A549 (cell line): Measurements from ENCODE around the gene SNAP25. TPM values are rescaled to one million over a fixed set of nuclear protein-coding genes. Genes with fewer than 3 reads are reported as not detected.

ENCODE experiments used
- ATAC-seq, 2 experiments: fragments of 200-7000 bp in 1 of 2; fragments of >200 bp in 1 of 2; cut with Nextera tagmentation in 1 of 2; cut with Tn5 transposase in 1 of 2; 3 replicates each; pipeline versions ENCODE4 v1.8.0 to v1.9.1; 2018 to 2020; ENCODE audit warnings: mild to moderate bottlenecking in 1 of 2, moderate library complexity in 1 of 2
- CTCF ChIA-PET: fragments of 300-600 bp; sonication (Branson Sonifier 250); formaldehyde crosslinking; extraction: SDS; loops from one replicate; lab custom pipeline; 2021; ENCODE audit warnings: antibody characterized with exemption, inconsistent platforms; lab: Yijun Ruan, JAX
- POLR2A ChIA-PET: fragments of 350-600 bp; formaldehyde crosslinking; extraction: SDS; loops from one replicate; lab custom pipeline; 2021; ENCODE audit warnings: antibody characterized with exemption, inconsistent platforms; lab: Yijun Ruan, JAX
- DNase-seq, 2 experiments: peaks; one replicate each; pipeline versions ENCODE4 v3.0.0 to v3.0.0-alpha.2; 2011 to 2016; ENCODE audit warnings: low read depth in 1 of 2, low spot score in 1 of 2
- FAIRE-seq: peaks from 2 replicates; lab custom pipeline; 2011; peaks lifted over from hg19 to GRCh38; lab: Jason Lieb, UNC
- H3K27ac ChIP-seq, 2 experiments: fragments of >200 bp; sonication (Bioruptor Twin); formaldehyde crosslinking; 3 replicates each; pipeline ENCODE4 v1.5.1; 2016 to 2017
- H3K4me1 ChIP-seq: fragments of >200 bp; sonication (Bioruptor Twin); formaldehyde crosslinking; 3 replicates; pipeline ENCODE4 v1.6.1; 2016
- H3K4me2 ChIP-seq: fragments of >200 bp; sonication (Bioruptor Twin); formaldehyde crosslinking; 3 replicates; pipeline ENCODE4 v1.6.1; 2016
- H3K4me3 ChIP-seq: fragments of >200 bp; sonication (Bioruptor Twin); formaldehyde crosslinking; 3 replicates; pipeline ENCODE4 v1.5.1; 2016
- H3K9me3 ChIP-seq: fragments of >200 bp; sonication (Bioruptor Twin); formaldehyde crosslinking; 3 replicates; pipeline ENCODE4 v1.6.1; 2016
- CBX2 ChIP-seq: fragments of 200-600 bp; sonication (generic); IDR thresholded peaks from 2 replicates; pipeline ENCODE4 v1.6.1; 2016; ENCODE audit warnings: low read depth, mild to moderate bottlenecking, borderline replicate concordance
- CEBPB ChIP-seq, 2 experiments: fragments of >200 bp in 1 of 2; sonication (Bioruptor Twin) in 1 of 2; formaldehyde crosslinking in 1 of 2; IDR thresholded peaks; 2 replicates each; pipeline ENCODE4 v1.6.1; 2012 to 2016
- CHD2 ChIP-seq: fragments of 150-350 bp; IDR thresholded peaks from 2 replicates; pipeline ENCODE4 v1.6.1; 2014; ENCODE audit warnings: low read length; ENCODE audit not compliant: partially characterized antibody
- CHD4 ChIP-seq: fragments of 200-600 bp; sonication (generic); IDR thresholded peaks from 2 replicates; pipeline ENCODE4 v1.6.1; 2016; ENCODE audit warnings: antibody characterized with exemption, mild to moderate bottlenecking, borderline replicate concordance
- EHF ChIP-seq: fragments of 250-450 bp; sonication (Bioruptor Pico); IDR thresholded peaks from 2 replicates; pipeline ENCODE4 v1.5.0; 2020; ENCODE audit warnings: mild to moderate bottlenecking
- EHMT2 ChIP-seq: fragments of 200-600 bp; sonication (generic); IDR thresholded peaks from 2 replicates; pipeline ENCODE4 v1.6.1; 2016; ENCODE audit warnings: antibody characterized with exemption, low read depth, mild to moderate bottlenecking, moderate library complexity
- ELK1 ChIP-seq: fragments of 150-350 bp; IDR thresholded peaks from 2 replicates; pipeline ENCODE4 v1.6.1; 2014; ENCODE audit warnings: low read depth, mild to moderate bottlenecking, low read length
- FOSL2 ChIP-seq, 2 experiments: fragments of 450-650 bp in 1 of 2; fragments of >200 bp in 1 of 2; sonication (Bioruptor Twin) in 1 of 2; formaldehyde crosslinking; IDR thresholded peaks; 2 replicates each; pipeline versions ENCODE4 v1.5.0 to v1.6.1; 2016 to 2020; ENCODE audit warnings: mild to moderate bottlenecking in 1 of 2, moderate library complexity in 1 of 2
- FOXS1 ChIP-seq: fragments of 250-450 bp; sonication (Bioruptor Pico); IDR thresholded peaks from 2 replicates; pipeline ENCODE4 v1.5.0; 2020; ENCODE audit warnings: mild to moderate bottlenecking, moderate library complexity
- GATA3 ChIP-seq: IDR thresholded peaks from 2 replicates; pipeline ENCODE4 v1.6.1; 2012; ENCODE audit warnings: borderline replicate concordance
- HDAC2 ChIP-seq: fragments of 200-600 bp; sonication (generic); IDR thresholded peaks from 2 replicates; pipeline ENCODE4 v1.6.1; 2016
- HES2 ChIP-seq: fragments of >200 bp; sonication (Bioruptor Twin); formaldehyde crosslinking; IDR thresholded peaks from 2 replicates; pipeline ENCODE4 v1.6.1; 2016
- HMGXB4 ChIP-seq: fragments of 250-450 bp; sonication (Bioruptor Pico); IDR thresholded peaks from 2 replicates; pipeline ENCODE4 v1.5.0; 2021; ENCODE audit warnings: mild to moderate bottlenecking, moderate library complexity, borderline replicate concordance
- HOXA7 ChIP-seq: fragments of 250-450 bp; sonication (Bioruptor Pico); IDR thresholded peaks from 2 replicates; pipeline ENCODE4 v1.5.0; 2020; ENCODE audit warnings: mild to moderate bottlenecking, moderate library complexity
- HOXB5 ChIP-seq: fragments of 250-450 bp; sonication (Bioruptor Pico); IDR thresholded peaks from 2 replicates; pipeline ENCODE4 v1.5.0; 2020; ENCODE audit warnings: mild to moderate bottlenecking, moderate library complexity
- KDM1A ChIP-seq: fragments of 200-600 bp; sonication (generic); IDR thresholded peaks from 2 replicates; pipeline ENCODE4 v1.6.1; 2016; ENCODE audit warnings: low read depth, mild to moderate bottlenecking
- MAZ ChIP-seq: fragments of 150-350 bp; IDR thresholded peaks from 2 replicates; pipeline ENCODE4 v1.6.1; 2014; ENCODE audit warnings: antibody characterized with exemption, low read depth, low read length, borderline replicate concordance
- NFE2L2 ChIP-seq: fragments of 150-350 bp; conservative IDR thresholded peaks from 2 replicates; pipeline ENCODE4 v1.6.1; 2014; ENCODE audit warnings: low read length
- PHF8 ChIP-seq: fragments of 200-600 bp; sonication (generic); IDR thresholded peaks from 2 replicates; pipeline ENCODE4 v1.6.1; 2016; ENCODE audit warnings: low read depth, mild to moderate bottlenecking, antibody characterized with exemption, moderate library complexity, borderline replicate concordance
- POLR2A ChIP-seq: IDR thresholded peaks from 2 replicates; pipeline ENCODE4 v1.6.1; 2012; ENCODE audit warnings: mild to moderate bottlenecking, low read length
- RCOR1 ChIP-seq: fragments of 150-350 bp; IDR thresholded peaks from 2 replicates; pipeline ENCODE4 v1.6.1; 2014; ENCODE audit warnings: antibody characterized with exemption, low read length, low read depth
- REST ChIP-seq: fragments of 200-600 bp; sonication (generic); IDR thresholded peaks from 2 replicates; pipeline ENCODE4 v1.6.1; 2016; ENCODE audit warnings: antibody characterized with exemption, mild to moderate bottlenecking, moderate library complexity
- RFX5 ChIP-seq: fragments of 450-650 bp; IDR thresholded peaks from 2 replicates; pipeline ENCODE4 v1.7.1; 2014; ENCODE audit warnings: antibody characterized with exemption, mild to moderate bottlenecking, moderate library complexity
- RNF2 ChIP-seq: fragments of 200-600 bp; sonication (generic); IDR thresholded peaks from 2 replicates; pipeline ENCODE4 v1.6.1; 2016; ENCODE audit warnings: low read depth, mild to moderate bottlenecking, antibody characterized with exemption, moderate library complexity, borderline replicate concordance
- TP53 ChIP-seq: fragments of 250-450 bp; sonication (Bioruptor Pico); IDR thresholded peaks from 2 replicates; pipeline ENCODE4 v1.5.0; 2021; ENCODE audit warnings: mild to moderate bottlenecking, moderate library complexity
- ZC3H11A ChIP-seq: fragments of 450-650 bp; IDR thresholded peaks from 2 replicates; pipeline ENCODE4 v1.6.1; 2014; ENCODE audit warnings: antibody characterized with exemption, mild to moderate bottlenecking
- WGBS: methylation state at CpG from one replicate; pipeline ENCODE4 v1.1.6; 2017; ENCODE audit errors: missing lambda C conversion rate; 5-methylcytosine and 5-hydroxymethylcytosine counted together
- polyA plus RNA-seq, 4 experiments: library from polyadenylated mRNA; depleted of rRNA in 3 of 4; stranded (reverse); fragments of >200 nt; fragmentation: RNase III in 1 of 4; extraction: RNeasy Plus Mini Kit Qiagen cat#74134 plus additional on column Dnase treatment in 1 of 4; gene quantifications; 2 replicates in 3 of 4; 3 replicates in 1 of 4; pipeline ENCODE4 v1.2.3, GENCODE V29; 2011 to 2017
- TF ChIP-seq, protein P1 (sequence below): fragments of >200 bp; sonication (Bioruptor Twin); formaldehyde crosslinking; IDR thresholded peaks from 3 replicates; pipeline ENCODE4 v1.5.1; 2016

Gene SNAP25
- polyA plus RNA-seq, 2 of the 4 experiments (the other 2 are of a cell fraction) = 39.6 to 53.6 TPM

GRCh38 chr20:10352934-10353824, 134.5 kb downstream of the SNAP25 start (continued):
- TF ChIP-seq REST (no peak), HOXA7 (CRISPR knock-in tag) (peak; percentile 83; the same call in 1 of the 2 replicates), RNF2 (no peak), POLR2A (no peak), ELK1 (no peak), EHF (CRISPR knock-in tag) (peak; percentile 90), HDAC2 (no peak), NFE2L2 (no peak), PHF8 (no peak), CBX2 (no peak), GATA3 (peak; percentile 89), FOSL2 (IDR thresholded peaks at IDR 0.05) (no peak), FOSL2 (CRISPR knock-in tag; IDR thresholded peaks at IDR 0.05) (peak; percentile 69), HES2 (no peak), MAZ (no peak), CHD4 (no peak), HMGXB4 (CRISPR knock-in tag) (peak; percentile 81), TP53 (CRISPR knock-in tag) (no peak), FOXS1 (peak; percentile 9; the same call in 1 of the 2 replicates), CHD2 (no peak)

DNA sequence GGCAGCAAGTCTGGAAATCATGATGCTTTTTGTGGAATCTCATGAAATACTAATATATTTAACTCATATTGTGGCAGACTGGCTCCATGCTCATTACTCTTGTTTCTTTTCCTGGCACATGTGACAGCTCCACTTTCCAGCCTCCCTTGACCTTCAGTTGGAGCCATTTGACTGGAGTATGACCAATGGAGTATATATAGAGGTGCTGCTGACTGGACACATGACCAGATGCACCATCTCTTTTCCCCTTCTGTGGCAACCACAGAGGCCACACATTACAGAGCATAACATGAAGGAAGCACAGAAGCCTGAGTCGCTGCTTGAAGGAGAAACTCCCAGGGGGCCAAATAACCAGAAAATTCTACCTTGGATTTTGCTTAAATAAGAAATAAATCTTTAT, 138.0 kb downstream of the SNAP25 start:
- ATAC-seq (no peak), DNase-seq (no peak), FAIRE-seq (no peak)
- H3K4me3 ChIP-seq = no peak overlapping the region
- H3K27ac ChIP-seq = peak overlapping the region; percentile 92 to 93
- CTCF ChIA-PET = no interaction called here
- no peak overlapping the region for H3K4me2 ChIP-seq
- POLR2A ChIA-PET = no interaction called here
- 97% methylated on average over 1 of the region's 1 CpG for WGBS
- peaks cover 20% of the 10 kb centered on the region; the same call in 2 of the 3 replicates for H3K9me3 ChIP-seq
- TF ChIP-seq RNF2 (no peak), HOXA7 (CRISPR knock-in tag) (no peak), HOXB5 (CRISPR knock-in tag) (no peak), ZC3H11A (no peak), RCOR1 (no peak), CEBPB (IDR thresholded peaks at IDR 0.05) (no peak), EHMT2 (no peak), RFX5 (no peak), KDM1A (no peak), HMGXB4 (CRISPR knock-in tag) (no peak)
- TF ChIP-seq, protein P1, sequence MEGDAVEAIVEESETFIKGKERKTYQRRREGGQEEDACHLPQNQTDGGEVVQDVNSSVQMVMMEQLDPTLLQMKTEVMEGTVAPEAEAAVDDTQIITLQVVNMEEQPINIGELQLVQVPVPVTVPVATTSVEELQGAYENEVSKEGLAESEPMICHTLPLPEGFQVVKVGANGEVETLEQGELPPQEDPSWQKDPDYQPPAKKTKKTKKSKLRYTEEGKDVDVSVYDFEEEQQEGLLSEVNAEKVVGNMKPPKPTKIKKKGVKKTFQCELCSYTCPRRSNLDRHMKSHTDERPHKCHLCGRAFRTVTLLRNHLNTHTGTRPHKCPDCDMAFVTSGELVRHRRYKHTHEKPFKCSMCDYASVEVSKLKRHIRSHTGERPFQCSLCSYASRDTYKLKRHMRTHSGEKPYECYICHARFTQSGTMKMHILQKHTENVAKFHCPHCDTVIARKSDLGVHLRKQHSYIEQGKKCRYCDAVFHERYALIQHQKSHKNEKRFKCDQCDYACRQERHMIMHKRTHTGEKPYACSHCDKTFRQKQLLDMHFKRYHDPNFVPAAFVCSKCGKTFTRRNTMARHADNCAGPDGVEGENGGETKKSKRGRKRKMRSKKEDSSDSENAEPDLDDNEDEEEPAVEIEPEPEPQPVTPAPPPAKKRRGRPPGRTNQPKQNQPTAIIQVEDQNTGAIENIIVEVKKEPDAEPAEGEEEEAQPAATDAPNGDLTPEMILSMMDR = no peak
- peaks cover 47% of the 10 kb centered on the region for H3K4me1 ChIP-seq
